Endothelial cell of umbilical vein (primary cell): Measurements from ENCODE around the gene VSIG1.

Experiments used
- EZH2 ChIP-seq: IDR thresholded peaks from 2 replicates; pipeline ENCODE4 v1.6.1; 2012; ENCODE audit warnings: borderline replicate concordance, low read depth, mild to moderate bottlenecking, moderate library complexity, low read length, inconsistent platforms; ENCODE audit not compliant: severe bottlenecking
- POLR2A ChIP-seq: IDR thresholded peaks from 2 replicates; pipeline ENCODE4 v1.6.1; 2012; ENCODE audit warnings: low read depth, mild to moderate bottlenecking, control low read depth, low read length
- TF ChIP-seq, protein P1 (sequence below), 2 donors: IDR thresholded peaks; 1 replicate in 1 of 2; 2 replicates in 1 of 2; pipeline ENCODE4 v1.5.1; 2011; ENCODE audit warnings: low read length in 2 of 2, mild to moderate bottlenecking in 2 of 2, moderate library complexity in 2 of 2, control low read depth in 1 of 2, inconsistent platforms in 1 of 2, low read depth in 1 of 2; ENCODE audit not compliant: insufficient read depth in 1 of 2; ENCODE audit errors: extremely low read depth in 1 of 2

DNA sequence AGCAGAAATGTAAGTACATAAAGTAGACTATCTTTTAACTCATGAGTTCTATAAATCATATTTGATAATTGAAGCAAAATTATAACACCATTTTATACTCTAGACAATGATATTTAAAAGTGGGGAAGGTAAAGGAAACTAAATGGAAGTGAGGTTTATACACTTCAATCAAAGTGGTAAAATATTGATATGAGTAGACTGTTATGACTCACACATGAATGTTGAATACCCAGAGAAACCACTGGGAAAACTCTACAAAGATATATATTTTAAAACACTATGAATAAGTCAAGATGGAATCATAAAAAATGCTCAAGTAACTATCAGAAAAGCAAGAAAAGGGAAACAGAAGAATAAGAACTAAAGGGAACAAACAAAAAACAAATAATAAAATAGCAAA, 8.4 kb downstream of the VSIG1 start:
- no peak for TF ChIP-seq EZH2
- TF ChIP-seq POLR2A, result no peak
- TF ChIP-seq, protein P1, sequence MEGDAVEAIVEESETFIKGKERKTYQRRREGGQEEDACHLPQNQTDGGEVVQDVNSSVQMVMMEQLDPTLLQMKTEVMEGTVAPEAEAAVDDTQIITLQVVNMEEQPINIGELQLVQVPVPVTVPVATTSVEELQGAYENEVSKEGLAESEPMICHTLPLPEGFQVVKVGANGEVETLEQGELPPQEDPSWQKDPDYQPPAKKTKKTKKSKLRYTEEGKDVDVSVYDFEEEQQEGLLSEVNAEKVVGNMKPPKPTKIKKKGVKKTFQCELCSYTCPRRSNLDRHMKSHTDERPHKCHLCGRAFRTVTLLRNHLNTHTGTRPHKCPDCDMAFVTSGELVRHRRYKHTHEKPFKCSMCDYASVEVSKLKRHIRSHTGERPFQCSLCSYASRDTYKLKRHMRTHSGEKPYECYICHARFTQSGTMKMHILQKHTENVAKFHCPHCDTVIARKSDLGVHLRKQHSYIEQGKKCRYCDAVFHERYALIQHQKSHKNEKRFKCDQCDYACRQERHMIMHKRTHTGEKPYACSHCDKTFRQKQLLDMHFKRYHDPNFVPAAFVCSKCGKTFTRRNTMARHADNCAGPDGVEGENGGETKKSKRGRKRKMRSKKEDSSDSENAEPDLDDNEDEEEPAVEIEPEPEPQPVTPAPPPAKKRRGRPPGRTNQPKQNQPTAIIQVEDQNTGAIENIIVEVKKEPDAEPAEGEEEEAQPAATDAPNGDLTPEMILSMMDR (IDR thresholded peaks at IDR 0.05; ENCODE audit: extremely low read depth in 1 of 2, insufficient read depth in 1 of 2, low read depth in 1 of 2, low read length in 2 of 2), result no peak
